Activated CD4-positive, alpha-beta memory T cell treated with anti-CD3 and anti-CD28 coated beads for 36 hours (primary cell): ENCODE results near the gene DQX1. TPM values are rescaled to one million over a fixed set of nuclear protein-coding genes. Genes with fewer than 3 reads are reported as not detected.
A peak's percentile ranks its signal among the peaks of the same experiment; 100 is the strongest.

ENCODE experiments used
- CTCF ChIA-PET: fragments of 350-600 bp; sonication (Branson Sonifier 250); formaldehyde crosslinking; loops from one replicate; lab custom pipeline; 2021; ENCODE audit warnings: antibody characterized with exemption, inconsistent platforms; lab: Charles Lee
- POLR2A ChIA-PET: fragments of 350-600 bp; sonication (Branson Sonifier 250); formaldehyde crosslinking; loops from one replicate; lab custom pipeline; 2021; ENCODE audit warnings: antibody characterized with exemption; lab: Charles Lee
- DNase-seq: peaks from one replicate; pipeline ENCODE4 v3.0.0-alpha.2; 2020
- H3K27ac Mint-ChIP-seq: one replicate; pipeline ENCODE4 v1.8.0; 2021; ENCODE audit warnings: mixed read lengths
- H3K27me3 Mint-ChIP-seq: one replicate; pipeline ENCODE4 v1.8.0; 2021; ENCODE audit warnings: mixed read lengths
- H3K36me3 Mint-ChIP-seq: one replicate; pipeline ENCODE4 v1.8.0; 2021; ENCODE audit warnings: mixed read lengths
- H3K4me1 Mint-ChIP-seq: one replicate; pipeline ENCODE4 v1.8.0; 2021; ENCODE audit warnings: low read depth, mixed read lengths
- H3K4me3 Mint-ChIP-seq: one replicate; pipeline ENCODE4 v1.8.0; 2021; ENCODE audit warnings: mild to moderate bottlenecking, mixed read lengths
- H3K9me3 Mint-ChIP-seq: one replicate; pipeline ENCODE4 v1.8.0; 2021; ENCODE audit warnings: mixed read lengths
- intact Hi-C: fragments of 100-400 bp; cut with micrococcal nuclease; formaldehyde crosslinking; loops from one replicate; pipeline ENCODE4 v1.15.1; 2023
- total RNA-seq, 2 experiments: library from RNA; stranded (reverse); gene quantifications; one replicate each; pipeline ENCODE4 v1.2.3, GENCODE V29; 2021

The DQX1 gene
- total RNA-seq, 2 experiments from 2014 or later: 0.33 to 0.56 TPM

DNA sequence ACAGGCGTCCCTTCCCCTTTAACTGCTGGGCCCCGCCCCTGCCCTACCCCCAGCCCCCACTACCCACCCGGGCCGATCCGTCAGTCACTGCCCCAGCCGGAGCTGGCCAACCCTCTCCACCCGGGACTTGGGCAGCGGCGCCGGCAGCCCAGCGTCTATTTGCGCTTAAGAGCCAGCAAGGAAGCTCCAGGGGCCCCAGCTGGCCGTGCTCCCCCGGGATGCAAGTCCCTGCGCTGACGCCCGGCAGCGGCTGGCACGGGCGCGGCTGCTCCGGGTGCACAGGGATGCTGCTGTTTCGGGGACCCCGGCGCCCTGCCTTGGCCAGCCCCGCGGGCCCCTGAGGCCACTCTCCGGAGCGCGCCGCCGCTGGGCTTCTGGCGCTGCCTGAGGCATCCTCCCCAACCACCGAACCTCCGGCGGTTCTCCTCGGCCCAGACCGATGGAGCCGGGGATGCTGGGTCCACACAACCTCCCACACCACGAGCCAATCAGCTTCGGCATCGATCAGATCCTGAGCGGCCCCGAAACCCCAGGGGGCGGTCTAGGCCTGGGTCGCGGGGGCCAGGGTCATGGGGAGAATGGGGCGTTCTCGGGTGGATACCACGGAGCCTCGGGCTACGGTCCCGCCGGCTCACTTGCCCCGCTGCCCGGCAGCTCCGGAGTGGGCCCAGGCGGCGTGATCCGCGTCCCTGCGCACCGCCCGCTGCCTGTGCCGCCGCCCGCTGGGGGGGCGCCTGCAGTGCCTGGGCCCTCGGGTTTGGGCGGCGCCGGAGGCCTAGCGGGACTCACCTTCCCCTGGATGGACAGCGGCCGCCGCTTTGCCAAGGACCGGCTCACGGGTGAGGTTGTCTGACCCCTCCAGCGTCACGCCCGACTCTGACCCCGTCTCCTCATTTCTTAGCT is 11.4 kb downstream of the DQX1 start, which contains the start of gene TLX2:
TLX2 (plus strand) TSS at position 83 of the 903 bp plus-strand sequence; CDS start at position 440, 357 bp downstream.
- Mint-ChIP-seq H3K27me3 (peaks cover 60% of the 10 kb centered on the region), H3K27ac (no peak within 1 kb of the TSS), H3K4me3 (peak within 1 kb of the TSS; percentile 62), H3K4me1 (peaks cover 31% of the 10 kb centered on the region), H3K36me3 (peaks cover 2% of the 10 kb centered on the region), H3K9me3 (no peaks in the 10 kb centered on the region)
- POLR2A ChIA-PET: interaction anchor here (0.8 kb wide), 1 partner anchor 21 kb away, joined by 3 read pairs; no protein-coding TSS in a partner anchor
- intact Hi-C loops: loop anchor here (1.0 kb wide), 1 partner anchor 7 kb away; the partner anchor contains the start of gene PCGF1
- no peak for DNase-seq
- CTCF ChIA-PET: interaction anchor here (1.4 to 1.5 kb wide), 2 partner anchors 17 to 32 kb away, joined by 4 to 5 read pairs; partner anchors contain the start of genes CCDC142 and TTC31

DNA sequence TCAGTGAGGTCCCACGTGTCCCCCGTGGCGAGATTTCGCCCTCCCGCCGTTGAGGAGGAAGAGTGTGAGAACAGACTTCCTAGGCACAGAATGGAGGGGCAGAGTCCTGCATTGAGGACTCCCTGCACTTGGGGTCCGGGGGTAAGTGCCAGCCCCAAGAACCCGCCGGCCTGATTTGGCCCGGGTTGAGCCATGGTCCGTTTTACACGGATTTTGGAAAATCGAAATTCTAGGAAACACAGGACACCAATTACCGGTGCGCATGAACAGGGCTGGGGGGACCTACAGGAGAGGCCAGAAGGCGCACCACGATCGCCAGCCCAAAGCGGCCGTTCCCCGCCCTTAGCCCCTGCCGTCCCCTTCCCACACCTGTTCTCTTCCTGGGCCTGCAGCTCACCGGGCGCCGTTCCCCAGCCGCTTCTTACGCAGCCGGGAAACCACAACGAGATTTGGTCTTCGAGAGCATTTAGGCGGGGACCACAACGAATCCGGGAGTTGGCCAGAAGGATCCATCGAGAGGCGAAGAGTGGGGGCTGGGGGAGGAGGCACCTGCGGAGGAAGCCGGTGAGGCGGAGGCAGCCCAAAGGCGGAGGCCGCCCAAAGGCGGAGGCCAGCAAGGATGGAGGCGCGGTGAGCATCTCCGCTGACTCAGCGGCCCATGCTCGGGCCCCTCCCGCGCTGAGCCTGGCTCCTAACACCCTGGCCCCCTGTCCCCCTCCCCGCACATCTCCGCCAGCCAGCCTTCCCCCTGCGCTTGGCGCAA is 12.2 kb downstream of the DQX1 start:
- ChIA-PET POLR2A (no interaction called here), CTCF (interaction anchor here (1.4 to 1.5 kb wide), 2 partner anchors 18 to 31 kb away, joined by 4 to 5 read pairs; partner anchors contain the start of genes CCDC142 and TTC31)
- peaks cover 31% of the 10 kb centered on the region for H3K4me1 Mint-ChIP-seq
- H3K27ac Mint-ChIP-seq: no peak overlapping the region
- H3K9me3 Mint-ChIP-seq: no peaks in the 10 kb centered on the region
- H3K36me3 Mint-ChIP-seq: peaks cover 2% of the 10 kb centered on the region
- intact Hi-C loops: no loop called here
- peak; percentile 56 for DNase-seq
- H3K4me3 Mint-ChIP-seq: peak overlapping the region; percentile 52
- peaks cover 53% of the 10 kb centered on the region for H3K27me3 Mint-ChIP-seq

GRCh38 chr2:74512744-74513604 is 13.1 kb downstream of the DQX1 start:
- ChIA-PET POLR2A (interaction anchor here (0.8 kb wide), 1 partner anchor 15 kb away, joined by 4 read pairs; no protein-coding TSS in a partner anchor), CTCF (no interaction called here)
- peaks cover 46% of the 10 kb centered on the region for H3K27me3 Mint-ChIP-seq
- H3K27ac Mint-ChIP-seq: no peak overlapping the region
- no peaks in the 10 kb centered on the region for H3K9me3 Mint-ChIP-seq
- H3K4me1 Mint-ChIP-seq: peaks cover 39% of the 10 kb centered on the region
- no peak for DNase-seq
- no peak overlapping the region for H3K4me3 Mint-ChIP-seq
- peaks cover 2% of the 10 kb centered on the region for H3K36me3 Mint-ChIP-seq
- intact Hi-C loops: no loop called here

- H3K9me3 Mint-ChIP-seq: no peaks in the 10 kb centered on the region
- peaks cover 36% of the 10 kb centered on the region for H3K27me3 Mint-ChIP-seq
- H3K4me3 Mint-ChIP-seq: no peak overlapping the region
- DNase-seq: no peak
- ChIA-PET CTCF (no interaction called here), POLR2A (interaction anchor here (1.3 to 1.5 kb wide), 2 partner anchors 10 to 16 kb away, joined by 3 to 4 read pairs; no protein-coding TSS in a partner anchor)
- intact Hi-C loops: no loop called here
- no peak overlapping the region for H3K27ac Mint-ChIP-seq
- H3K4me1 Mint-ChIP-seq: peaks cover 39% of the 10 kb centered on the region
- H3K36me3 Mint-ChIP-seq: peaks cover 9% of the 10 kb centered on the region
Measured at GRCh38 chr2:74511104-74511989, 14.7 kb downstream of the DQX1 start.

GRCh38 chr2:74510272-74510671 is 15.8 kb downstream of the DQX1 start:
- intact Hi-C loops: no loop called here
- Mint-ChIP-seq H3K27ac (no peak overlapping the region), H3K9me3 (no peaks in the 10 kb centered on the region), H3K27me3 (peaks cover 28% of the 10 kb centered on the region), H3K36me3 (peaks cover 15% of the 10 kb centered on the region), H3K4me1 (peaks cover 34% of the 10 kb centered on the region), H3K4me3 (no peak overlapping the region)
- DNase-seq: no peak
- ChIA-PET CTCF (interaction anchor here (1.6 kb wide), 1 partner anchor 20 kb away, joined by 8 read pairs; the partner anchor contains the start of genes AUP1 and HTRA2), POLR2A (interaction anchor here (1.0 to 2.1 kb wide), 4 partner anchors 9 to 27 kb away, joined by 3 to 11 read pairs (median 4); partner anchors contain the start of genes AUP1 and HTRA2)

DNA sequence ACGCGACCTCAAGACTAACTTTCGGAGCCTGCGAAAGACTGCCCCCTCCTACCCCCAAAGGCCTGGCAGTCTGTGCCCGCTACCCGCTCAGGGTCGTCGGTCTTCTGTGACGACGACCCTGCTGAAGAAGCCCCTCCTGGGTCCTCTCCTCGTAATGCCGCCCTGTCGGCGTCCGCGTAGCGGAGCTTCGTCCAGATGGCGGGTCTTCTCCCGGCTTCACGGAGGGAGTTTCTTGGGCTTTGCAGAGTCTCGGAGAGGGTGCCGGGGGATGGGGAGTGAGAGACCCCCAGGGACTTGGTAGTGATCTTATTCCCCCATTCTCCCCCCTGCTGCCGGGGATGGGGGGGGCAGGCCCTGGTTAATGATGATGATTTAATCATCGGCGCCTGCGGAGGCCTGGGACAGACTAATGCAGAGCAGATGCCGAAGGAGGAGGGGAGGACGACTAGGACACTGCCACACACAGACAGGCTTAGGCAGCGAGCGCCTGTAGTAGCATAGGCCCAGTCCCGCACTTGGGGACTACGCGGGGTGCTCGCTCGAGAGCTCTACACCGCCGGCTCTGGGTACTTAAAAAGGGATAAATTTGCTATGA is 18.0 kb downstream of the DQX1 start:
- intact Hi-C loops: loop anchor here (1.0 kb wide), 4 partner anchors 7 to 50 kb away; partner anchors contain the start of genes AUP1, HTRA2, TTC31 and WBP1

GRCh38 chr2:74507145-74507925 is 18.7 kb downstream of the DQX1 start, which contains the start of gene PCGF1:
Gene PCGF1 (minus strand): TSS chr2:74507695. CDS start chr2:74507668, 27 bp downstream.
- intact Hi-C loops: loop anchor here (1.0 kb wide), 4 partner anchors 8 to 49 kb away; partner anchors contain the start of genes AUP1, HTRA2, TTC31 and WBP1
- DNase-seq: peak; percentile 99
- Mint-ChIP-seq H3K27ac (peak within 1 kb of the TSS; percentile 98), H3K4me3 (peak within 1 kb of the TSS; percentile 91), H3K27me3 (peaks cover 33% of the 10 kb centered on the region), H3K9me3 (no peaks in the 10 kb centered on the region), H3K36me3 (peaks cover 30% of the 10 kb centered on the region), H3K4me1 (peaks cover 48% of the 10 kb centered on the region)
- POLR2A ChIA-PET: interaction anchor here (0.5 to 1.9 kb wide), 5 partner anchors 10 to 24 kb away, joined by 3 to 6 read pairs (median 4); no protein-coding TSS in a partner anchor
- CTCF ChIA-PET: interaction anchor here (0.7 to 2.0 kb wide), 3 partner anchors 14 to 60 kb away, joined by 3 to 7 read pairs (median 3); partner anchors contain the start of genes CCDC142 and TTC31

More for the DNA sequence above, 18.0 kb downstream of the DQX1 start:
- Mint-ChIP-seq H3K9me3 (no peaks in the 10 kb centered on the region), H3K27me3 (peaks cover 34% of the 10 kb centered on the region), H3K36me3 (peaks cover 30% of the 10 kb centered on the region), H3K4me3 (peak overlapping the region; percentile 91), H3K4me1 (peaks cover 41% of the 10 kb centered on the region), H3K27ac (peak overlapping the region; percentile 98)
- ChIA-PET POLR2A (interaction anchor here (1.1 to 1.9 kb wide), 2 partner anchors 11 to 21 kb away, joined by 4 to 6 read pairs; no protein-coding TSS in a partner anchor), CTCF (interaction anchor here (1.0 to 2.0 kb wide), 2 partner anchors 25 to 59 kb away, joined by 3 to 7 read pairs; partner anchors contain the start of genes CCDC142 and TTC31)
- no peak for DNase-seq

- Mint-ChIP-seq H3K27me3 (peaks cover 41% of the 10 kb centered on the region), H3K9me3 (no peaks in the 10 kb centered on the region), H3K4me3 (no peak overlapping the region), H3K36me3 (peaks cover 30% of the 10 kb centered on the region), H3K4me1 (peaks cover 50% of the 10 kb centered on the region), H3K27ac (no peak overlapping the region)
- ChIA-PET CTCF (interaction anchor here (2.0 kb wide), 1 partner anchor 23 kb away, joined by 7 read pairs; the partner anchor contains the start of genes CCDC142 and TTC31), POLR2A (interaction anchor here (1.3 kb wide), 1 partner anchor 26 kb away, joined by 3 read pairs; no protein-coding TSS in a partner anchor)
- intact Hi-C loops: no loop called here
- no peak for DNase-seq
Measured at GRCh38 chr2:74505448-74506246, 20.4 kb downstream of the DQX1 start.
